Fibroblast of lung (primary cell): ENCODE results near the gene FNDC10. TPM values are rescaled to one million over a fixed set of nuclear protein-coding genes. Genes with fewer than 3 reads are reported as not detected.

Source experiments
- DNase-seq, 2 donors: peaks; one replicate each; pipeline versions ENCODE4 v3.0.0 to v3.0.0-alpha.2; 2010; ENCODE audit warnings: low read depth in 2 of 2
- H2AFZ ChIP-seq: 2 replicates; pipeline ENCODE4 v1.5.1; 2012; ENCODE audit warnings: low read length, control low read depth, inconsistent platforms
- H3K27ac ChIP-seq: 2 replicates; pipeline ENCODE4 v1.5.1; 2011; ENCODE audit warnings: low read length, control low read depth; ENCODE audit not compliant: insufficient read depth
- H3K27me3 ChIP-seq: 2 replicates; pipeline ENCODE4 v1.5.1; 2011; ENCODE audit warnings: mild to moderate bottlenecking, low read length; ENCODE audit not compliant: control insufficient read depth, insufficient read depth
- H3K36me3 ChIP-seq: 2 replicates; pipeline ENCODE4 v1.5.1; 2011; ENCODE audit warnings: low read length; ENCODE audit not compliant: control insufficient read depth, insufficient read depth
- H3K4me1 ChIP-seq: 2 replicates; pipeline ENCODE4 v1.5.1; 2011; ENCODE audit warnings: low read length; ENCODE audit not compliant: control insufficient read depth, insufficient read depth; ENCODE audit errors: extremely low read depth
- H3K4me2 ChIP-seq: 2 replicates; pipeline ENCODE4 v1.5.1; 2011; ENCODE audit warnings: low read length, control low read depth; ENCODE audit not compliant: insufficient read depth; ENCODE audit errors: extremely low read depth
- H3K4me3 ChIP-seq, 4 experiments: fragments of 200-600 bp in 1 of 4; sonication (generic) in 1 of 4; replicated peaks in 1 of 4; 2 replicates each; pipeline ENCODE4 v1.5.1; 2011 to 2016; ENCODE audit warnings: low read length in 4 of 4, low read depth in 3 of 4, mild to moderate bottlenecking in 3 of 4, control low read depth in 2 of 4, inconsistent platforms in 1 of 4, mixed read lengths in 1 of 4; ENCODE audit not compliant: insufficient read depth in 1 of 4; ENCODE audit errors: control extremely low read depth in 1 of 4
- H3K79me2 ChIP-seq: 2 replicates; pipeline ENCODE4 v1.5.1; 2012; ENCODE audit warnings: mild to moderate bottlenecking, low read length, inconsistent platforms; ENCODE audit not compliant: control insufficient read depth, insufficient read depth
- H3K9ac ChIP-seq: 2 replicates; pipeline ENCODE4 v1.5.1; 2011; ENCODE audit warnings: mild to moderate bottlenecking, low read length, control low read depth; ENCODE audit not compliant: insufficient read depth
- H3K9me3 ChIP-seq: 2 replicates; pipeline ENCODE4 v1.5.1; 2012; ENCODE audit warnings: low read depth, low read length; ENCODE audit not compliant: control insufficient read depth, insufficient read depth
- H4K20me1 ChIP-seq: 2 replicates; pipeline ENCODE4 v1.5.1; 2011; ENCODE audit warnings: low read length; ENCODE audit not compliant: control insufficient read depth, insufficient read depth; ENCODE audit errors: extremely low read depth
- EZH2 ChIP-seq: IDR thresholded peaks from 2 replicates; pipeline ENCODE4 v1.5.1; 2012; ENCODE audit warnings: low read length, control low read depth, mild to moderate bottlenecking; ENCODE audit errors: missing control alignments
- polyA plus RNA-seq, 2 donors: library from polyadenylated mRNA; depleted of rRNA in 1 of 2; stranded (reverse) in 1 of 2; unstranded in 1 of 2; fragments of >200 nt; gene quantifications; 2 replicates each; pipeline ENCODE4 v1.2.1, GENCODE V29; 2011 to 2012; ENCODE audit warnings: missing spikeins in 1 of 2
- total RNA-seq: library from RNA; depleted of rRNA; stranded (reverse); fragments of >200 nt; gene quantifications from 2 replicates; pipeline ENCODE4 v1.2.1, GENCODE V29; 2014
- TF ChIP-seq, protein P1 (sequence below), 2 donors: IDR thresholded peaks in 1 of 2; conservative IDR thresholded peaks in 1 of 2; 1 replicate in 1 of 2; 2 replicates in 1 of 2; pipeline ENCODE4 v1.5.1; 2011 to 2012; ENCODE audit warnings: low read length in 2 of 2, control low read depth in 1 of 2, inconsistent platforms in 1 of 2, low read depth in 1 of 2, mild to moderate bottlenecking in 1 of 2

The FNDC10 gene
- total and polyA plus RNA-seq, 2 donors (not counting 1 experiment from before 2014, with no cell fraction given): 0.50 to 2.0 TPM

DNA sequence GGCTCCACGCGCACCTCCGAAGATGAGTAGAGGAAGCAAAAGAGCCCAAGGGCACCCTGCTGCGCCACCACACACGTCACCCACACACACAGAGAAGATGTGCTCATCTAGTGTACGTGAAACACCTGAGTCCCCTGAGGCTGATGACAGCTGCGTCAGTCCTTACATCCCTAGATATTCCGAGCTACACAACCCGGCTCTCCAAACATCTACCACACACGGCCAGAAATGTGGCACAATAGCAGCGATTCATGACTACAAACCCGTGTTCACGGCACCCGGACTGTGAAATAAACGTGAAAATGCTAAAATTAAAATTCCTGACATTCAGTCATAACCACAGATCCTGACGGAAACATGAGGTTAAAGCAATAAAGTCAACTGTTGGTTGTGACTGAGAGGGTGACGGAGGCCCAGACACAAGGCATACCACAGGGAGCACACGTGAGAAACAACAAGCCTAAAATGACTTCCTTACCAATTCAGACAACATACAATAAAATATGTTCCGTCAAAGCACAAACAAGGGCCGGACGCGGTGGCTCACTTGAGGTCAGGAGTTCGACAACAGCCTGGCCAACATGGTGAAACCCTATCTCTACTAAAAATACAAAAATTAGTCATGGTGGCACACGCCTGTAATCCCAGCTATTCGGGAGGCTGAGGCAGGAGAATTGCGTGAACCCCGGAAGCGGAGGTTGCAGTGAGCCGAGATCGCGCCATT, 32.6 kb downstream of the FNDC10 start:
- Histone ChIP-seq H4K20me1 (peaks cover 1% of the 10 kb centered on the region), H3K4me2 (no peak overlapping the region), H3K9ac (no peak overlapping the region), H3K4me3 (no peak overlapping the region), H3K9me3 (no peaks in the 10 kb centered on the region), H2AFZ (no peak overlapping the region), H3K36me3 (peaks cover 15% of the 10 kb centered on the region), H3K4me1 (peaks cover 13% of the 10 kb centered on the region), H3K79me2 (peaks cover 89% of the 10 kb centered on the region), H3K27me3 (no peaks in the 10 kb centered on the region), H3K27ac (no peak overlapping the region)
- TF ChIP-seq, protein P1, sequence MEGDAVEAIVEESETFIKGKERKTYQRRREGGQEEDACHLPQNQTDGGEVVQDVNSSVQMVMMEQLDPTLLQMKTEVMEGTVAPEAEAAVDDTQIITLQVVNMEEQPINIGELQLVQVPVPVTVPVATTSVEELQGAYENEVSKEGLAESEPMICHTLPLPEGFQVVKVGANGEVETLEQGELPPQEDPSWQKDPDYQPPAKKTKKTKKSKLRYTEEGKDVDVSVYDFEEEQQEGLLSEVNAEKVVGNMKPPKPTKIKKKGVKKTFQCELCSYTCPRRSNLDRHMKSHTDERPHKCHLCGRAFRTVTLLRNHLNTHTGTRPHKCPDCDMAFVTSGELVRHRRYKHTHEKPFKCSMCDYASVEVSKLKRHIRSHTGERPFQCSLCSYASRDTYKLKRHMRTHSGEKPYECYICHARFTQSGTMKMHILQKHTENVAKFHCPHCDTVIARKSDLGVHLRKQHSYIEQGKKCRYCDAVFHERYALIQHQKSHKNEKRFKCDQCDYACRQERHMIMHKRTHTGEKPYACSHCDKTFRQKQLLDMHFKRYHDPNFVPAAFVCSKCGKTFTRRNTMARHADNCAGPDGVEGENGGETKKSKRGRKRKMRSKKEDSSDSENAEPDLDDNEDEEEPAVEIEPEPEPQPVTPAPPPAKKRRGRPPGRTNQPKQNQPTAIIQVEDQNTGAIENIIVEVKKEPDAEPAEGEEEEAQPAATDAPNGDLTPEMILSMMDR (conservative IDR thresholded peaks at IDR 0.05 in 1 of 2, IDR thresholded peaks at IDR 0.05 in 1 of 2; ENCODE audit: low read depth in 1 of 2, low read length in 2 of 2): no peak
- no peak for DNase-seq

DNA sequence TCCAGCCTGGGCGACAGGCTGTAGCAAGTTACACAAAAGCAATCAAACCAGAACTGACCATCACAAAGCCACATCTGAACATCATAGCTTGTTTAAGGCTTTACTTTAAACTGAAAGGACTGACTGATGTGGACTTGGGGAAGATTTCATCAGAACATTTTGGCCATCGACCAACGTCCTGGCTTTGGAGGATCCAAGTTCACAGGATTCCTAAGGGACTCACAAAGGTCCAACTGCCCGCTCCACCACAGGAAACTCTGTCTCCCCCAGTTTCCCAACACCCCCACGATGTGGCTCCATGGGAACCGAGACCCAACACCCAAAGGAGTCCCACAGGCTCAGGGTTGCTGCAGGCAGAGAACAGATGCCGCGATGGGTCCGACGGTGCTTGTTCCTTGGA, 34.6 kb downstream of the FNDC10 start:
- Histone ChIP-seq H3K9me3 (no peaks in the 10 kb centered on the region), H3K4me3 (no peak overlapping the region), H3K9ac (no peak overlapping the region), H3K79me2 (peaks cover 81% of the 10 kb centered on the region), H3K4me2 (no peak overlapping the region), H3K4me1 (peaks cover 19% of the 10 kb centered on the region), H3K27me3 (no peaks in the 10 kb centered on the region), H3K36me3 (peaks cover 19% of the 10 kb centered on the region), H2AFZ (no peak overlapping the region), H3K27ac (peak overlapping the region; percentile 55), H4K20me1 (peaks cover 1% of the 10 kb centered on the region)
- DNase-seq: no peak
- no peak for TF ChIP-seq EZH2
- TF ChIP-seq, protein P1 (conservative IDR thresholded peaks at IDR 0.05 in 1 of 2, IDR thresholded peaks at IDR 0.05 in 1 of 2; ENCODE audit: low read depth in 1 of 2, low read length in 2 of 2): no peak

DNA sequence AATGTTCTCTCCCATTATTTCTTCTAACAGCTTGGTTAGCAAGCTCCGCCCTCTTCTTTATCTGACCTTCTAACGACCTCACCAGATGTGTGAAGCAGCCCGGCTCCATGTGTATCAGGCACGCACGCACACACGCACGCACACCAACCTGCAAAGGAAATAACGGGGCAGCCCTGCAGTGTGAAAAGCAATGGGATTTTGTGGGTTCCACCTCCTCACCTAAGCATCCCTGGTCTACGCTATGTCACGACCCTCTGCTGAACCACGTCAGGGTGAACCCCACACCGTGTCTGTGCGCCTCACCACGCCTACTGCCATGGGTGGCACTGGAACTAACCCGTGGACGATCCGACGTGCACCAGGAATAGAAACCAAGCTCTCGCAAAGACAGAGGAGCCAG, 35.7 kb downstream of the FNDC10 start:
- Histone ChIP-seq H3K27ac (no peak overlapping the region), H3K4me3 (no peak overlapping the region), H3K27me3 (no peaks in the 10 kb centered on the region), H3K79me2 (peaks cover 72% of the 10 kb centered on the region), H3K9me3 (no peaks in the 10 kb centered on the region), H4K20me1 (peaks cover 1% of the 10 kb centered on the region), H3K4me1 (peaks cover 19% of the 10 kb centered on the region), H3K36me3 (peaks cover 18% of the 10 kb centered on the region), H3K4me2 (no peak overlapping the region), H3K9ac (no peak overlapping the region), H2AFZ (no peak overlapping the region)
- TF ChIP-seq EZH2: no peak
- TF ChIP-seq, protein P1 (conservative IDR thresholded peaks at IDR 0.05 in 1 of 2, IDR thresholded peaks at IDR 0.05 in 1 of 2; ENCODE audit: low read depth in 1 of 2, low read length in 2 of 2): no peak
- no peak for DNase-seq
